HS-5 (cell line): ENCODE results near the gene KCNT2.
A peak's percentile ranks its signal among the peaks of the same experiment; 100 is the strongest.
"Not testable (repeated sequence)": the region's sequence is repeated elsewhere in the genome, so short reads cannot be mapped to it uniquely, and the experiment has no call there.

Experiments used
- DNase-seq: peaks from one replicate; pipeline ENCODE4 v3.0.0-alpha.2; 2012; ENCODE audit warnings: low read depth

Gene KCNT2

GRCh38 chr1:196513821-196514220, 94.4 kb downstream of the KCNT2 start:
- DNase-seq: no peak

GRCh38 chr1:196510451-196510850, 97.8 kb downstream of the KCNT2 start:
- no peak for DNase-seq

GRCh38 chr1:196504224-196504623, 104.0 kb downstream of the KCNT2 start:
- not testable (repeated sequence) for DNase-seq

GRCh38 chr1:196502437-196502836, 105.8 kb downstream of the KCNT2 start:
- no peak for DNase-seq

GRCh38 chr1:196501760-196502428, 106.3 kb downstream of the KCNT2 start:
- no peak for DNase-seq

- DNase-seq: no peak
Measured at GRCh38 chr1:196497817-196498216, 110.4 kb downstream of the KCNT2 start.

- DNase-seq: no peak
Measured at GRCh38 chr1:196494766-196495165, 113.5 kb downstream of the KCNT2 start.

- no peak for DNase-seq
Measured at GRCh38 chr1:196493881-196494280, 114.4 kb downstream of the KCNT2 start.

GRCh38 chr1:196488579-196488978, 119.7 kb downstream of the KCNT2 start:
- no peak for DNase-seq

- DNase-seq: no peak
Measured at GRCh38 chr1:196486346-196486745, 121.9 kb downstream of the KCNT2 start.

GRCh38 chr1:196481616-196482015, 126.6 kb downstream of the KCNT2 start:
- DNase-seq: no peak

GRCh38 chr1:196477262-196477661, 131.0 kb downstream of the KCNT2 start:
- no peak for DNase-seq

GRCh38 chr1:196467230-196467925, 140.9 kb downstream of the KCNT2 start:
- no peak for DNase-seq

- peak; percentile 76 for DNase-seq
Measured at GRCh38 chr1:196466654-196467053, 141.6 kb downstream of the KCNT2 start.

- no peak for DNase-seq
Measured at GRCh38 chr1:196466166-196466565, 142.1 kb downstream of the KCNT2 start.

- DNase-seq: peak; percentile 18
Measured at GRCh38 chr1:196464480-196464941, 143.7 kb downstream of the KCNT2 start.

- no peak for DNase-seq
Measured at GRCh38 chr1:196462086-196462485, 146.2 kb downstream of the KCNT2 start.

- no peak for DNase-seq
Measured at GRCh38 chr1:196461521-196461920, 146.7 kb downstream of the KCNT2 start.

GRCh38 chr1:196459383-196459782, 148.9 kb downstream of the KCNT2 start:
- DNase-seq: no peak

- no peak for DNase-seq
Measured at GRCh38 chr1:196454792-196455191, 153.4 kb downstream of the KCNT2 start.

- no peak for DNase-seq
Measured at GRCh38 chr1:196451103-196451502, 157.1 kb downstream of the KCNT2 start.

- no peak for DNase-seq
Measured at GRCh38 chr1:196450143-196451095, 157.8 kb downstream of the KCNT2 start.
